ENCODE measurements around the gene TEX101. TPM values are rescaled to one million over a fixed set of nuclear protein-coding genes. Genes with fewer than 3 reads are reported as not detected.

TEX101 gene
- total RNA-seq, 1 experiment from 2014 or later, result not detected

DNA sequence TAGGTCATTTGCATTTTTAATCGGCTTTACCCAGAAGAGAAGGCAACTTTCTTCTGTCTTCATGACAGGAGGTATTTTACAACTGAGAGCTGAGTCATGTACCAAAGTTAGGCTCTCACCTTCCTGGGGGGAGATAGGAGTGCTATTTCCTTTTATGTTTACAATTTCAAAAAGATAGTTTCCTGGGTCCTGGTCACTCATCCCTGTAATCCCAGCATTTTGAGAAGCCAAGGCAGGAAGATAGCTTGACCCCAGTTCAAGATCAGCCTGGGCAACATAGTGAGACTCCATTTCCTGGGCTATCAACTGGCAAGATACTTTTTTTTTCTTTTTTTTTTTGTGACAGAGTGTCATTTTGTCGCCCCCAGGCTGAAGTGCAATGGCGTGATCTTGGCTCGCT, 43.1 kb downstream of the TEX101 start:
- Histone ChIP-seq H4K5ac (ENCODE audit: insufficient read length, low read depth, low read length) (no peak overlapping the region), H3K4me2 (ENCODE audit: insufficient read depth, insufficient read length, low read length) (no peak overlapping the region), H3K79me2 (ENCODE audit: insufficient read depth, low read length) (no peaks in the 10 kb centered on the region), H3K4ac (ENCODE audit: low read depth, low read length) (no peak overlapping the region), H2AFZ (ENCODE audit: low read length) (no peak overlapping the region), H3K9me3 (ENCODE audit: control insufficient read depth, low read depth, low read length) (no peaks in the 10 kb centered on the region), H2BK12ac (ENCODE audit: insufficient read length, low read depth, low read length) (no peak overlapping the region), H2BK120ac (ENCODE audit: low read depth, low read length, poor library complexity, severe bottlenecking) (no peak overlapping the region), H4K8ac (replicated peaks; ENCODE audit: insufficient read length, low read depth, low read length) (no peak overlapping the region), H3K23me2 (ENCODE audit: insufficient read length, low read depth, low read length, poor library complexity, severe bottlenecking) (peaks cover 2% of the 10 kb centered on the region), H3K23ac (ENCODE audit: insufficient read length, low read depth, low read length) (no peak overlapping the region), H3T11ph (ENCODE audit: low read length) (no peak overlapping the region), H3K9ac (ENCODE audit: extremely low read depth, insufficient read length, low read length) (no peak overlapping the region), H2BK15ac (ENCODE audit: low read depth, low read length) (no peak overlapping the region), H3K27me3 (ENCODE audit: insufficient read depth, low read length) (no peaks in the 10 kb centered on the region; the same call in 1 of the 2 replicates), H2BK20ac (ENCODE audit: low read depth, low read length, poor library complexity, severe bottlenecking) (no peak overlapping the region), H2BK5ac (ENCODE audit: insufficient read length, low read length) (no peak overlapping the region), H3K79me1 (ENCODE audit: insufficient read depth, low read depth, low read length, poor library complexity, severe bottlenecking) (no peaks in the 10 kb centered on the region), H3K18ac (ENCODE audit: insufficient read length, low read depth, low read length) (no peak overlapping the region), H4K91ac (ENCODE audit: insufficient read length, low read depth, low read length) (no peak overlapping the region), H4K20me1 (ENCODE audit: control insufficient read depth, insufficient read depth, insufficient read length) (no peaks in the 10 kb centered on the region), H3K4me1 (ENCODE audit: insufficient read depth, low read length) (no peaks in the 10 kb centered on the region; the same call in 1 of the 2 replicates), H2AK5ac (ENCODE audit: insufficient read length, low read length) (no peak overlapping the region), H3K14ac (ENCODE audit: insufficient read depth, low read length) (no peak overlapping the region), H3K27ac (ENCODE audit: insufficient read length, low read depth, low read length) (no peak overlapping the region), H3K56ac (ENCODE audit: insufficient read length, low read depth, low read length) (no peak overlapping the region)
- no peaks in the 10 kb centered on the region; a peak in 3 of 7 replicates for H3K36me3 Mint-ChIP-seq (ENCODE audit: insufficient read depth in 1 of 3, low read depth in 3 of 3)
- H3K27ac Mint-ChIP-seq, result no peak overlapping the region
- TF ChIP-seq, protein P1, sequence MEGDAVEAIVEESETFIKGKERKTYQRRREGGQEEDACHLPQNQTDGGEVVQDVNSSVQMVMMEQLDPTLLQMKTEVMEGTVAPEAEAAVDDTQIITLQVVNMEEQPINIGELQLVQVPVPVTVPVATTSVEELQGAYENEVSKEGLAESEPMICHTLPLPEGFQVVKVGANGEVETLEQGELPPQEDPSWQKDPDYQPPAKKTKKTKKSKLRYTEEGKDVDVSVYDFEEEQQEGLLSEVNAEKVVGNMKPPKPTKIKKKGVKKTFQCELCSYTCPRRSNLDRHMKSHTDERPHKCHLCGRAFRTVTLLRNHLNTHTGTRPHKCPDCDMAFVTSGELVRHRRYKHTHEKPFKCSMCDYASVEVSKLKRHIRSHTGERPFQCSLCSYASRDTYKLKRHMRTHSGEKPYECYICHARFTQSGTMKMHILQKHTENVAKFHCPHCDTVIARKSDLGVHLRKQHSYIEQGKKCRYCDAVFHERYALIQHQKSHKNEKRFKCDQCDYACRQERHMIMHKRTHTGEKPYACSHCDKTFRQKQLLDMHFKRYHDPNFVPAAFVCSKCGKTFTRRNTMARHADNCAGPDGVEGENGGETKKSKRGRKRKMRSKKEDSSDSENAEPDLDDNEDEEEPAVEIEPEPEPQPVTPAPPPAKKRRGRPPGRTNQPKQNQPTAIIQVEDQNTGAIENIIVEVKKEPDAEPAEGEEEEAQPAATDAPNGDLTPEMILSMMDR (conservative IDR thresholded peaks at IDR 0.05), result no peak
- no CpG with 5 or more reads among the region's 4 CpGs for WGBS (ENCODE audit: extremely low coverage, insufficient read length, low lambda C conversion rate)
- H3K9me3 Mint-ChIP-seq, result peaks cover under 1 to 1% of the 10 kb centered on the region in 2 experiments; a peak in 4 of 5 replicates
- H3K27me3 Mint-ChIP-seq (ENCODE audit: low read depth), result peaks cover 28% of the 10 kb centered on the region
- no peak overlapping the region for H3K4me3 Mint-ChIP-seq
- H3K4me1 Mint-ChIP-seq, result peaks cover 7 to 10% of the 10 kb centered on the region in 2 experiments; a peak in 3 of 4 replicates
- DNase-seq, result no peak

All from H9 (cell line).